ENCODE results near the gene TRIM59. TPM values are rescaled to one million over a fixed set of nuclear protein-coding genes. Genes with fewer than 3 reads are reported as not detected.

The TRIM59 gene
- total and polyA plus RNA-seq, 9 of the 15 experiments (the other 6 are each of a cell fraction or from before 2014, with no cell fraction given): 16.8 to 101 (median 34.8) TPM

GRCh38 chr3:160449636-160450598 lies at the start of gene TRIM59 (continued):
- TF ChIP-seq FOXJ2 (tag; IDR thresholded peaks at IDR 0.05): peak; percentile 90
- 0 out of 2 replicates have a peak, but pooled peaks have one; percentile 33 for TF ChIP-seq PHB (CRISPR knock-in tag; IDR thresholded peaks at IDR 0.05)
- TF ChIP-seq MIER1 (IDR thresholded peaks at IDR 0.05; ENCODE audit: low read depth): 0 out of 2 replicates have a peak, but pooled peaks have one; percentile 3
- TF ChIP-seq HNRNPH1 (optimal IDR thresholded peaks at IDR 0.05; ENCODE audit: low read depth, low read length): no peak
- no peak for TF ChIP-seq FOXO4 (CRISPR knock-in tag; IDR thresholded peaks at IDR 0.05)
- TF ChIP-seq RBM34 (IDR thresholded peaks at IDR 0.05; ENCODE audit: borderline replicate concordance, insufficient read depth, low read length): no peak
- TF ChIP-seq HNRNPL (IDR thresholded peaks at IDR 0.05; ENCODE audit: low read depth, low read length): peak; percentile 76; the same call in 1 of the 2 replicates
- peak; percentile 94 for TF ChIP-seq MYC (IDR thresholded peaks at IDR 0.05; ENCODE audit: low read depth, low read length)
- peak; percentile 85; the same call in 1 of the 2 replicates for TF ChIP-seq MYC (CRISPR knock-in tag; IDR thresholded peaks at IDR 0.05; ENCODE audit: borderline replicate concordance, low read depth)
- TF ChIP-seq ZNF707 (CRISPR knock-in tag; conservative IDR thresholded peaks at IDR 0.05): no peak
- no peak for TF ChIP-seq HOXB6 (CRISPR knock-in tag; IDR thresholded peaks at IDR 0.05; ENCODE audit: borderline replicate concordance)
- no peak for TF ChIP-seq NFE2 (IDR thresholded peaks at IDR 0.05; ENCODE audit: low read depth)
- peak; percentile 70 for TF ChIP-seq ZNF395 (CRISPR knock-in tag; IDR thresholded peaks at IDR 0.05)
- no peak for TF ChIP-seq CBX2 (IDR thresholded peaks at IDR 0.05; ENCODE audit: insufficient read depth, low read length, poor library complexity, severe bottlenecking)
- TF ChIP-seq ELF1 (tag; IDR thresholded peaks at IDR 0.05): peak; percentile 36
- no peak for TF ChIP-seq PRMT5 (CRISPR knock-in tag; IDR thresholded peaks at IDR 0.05)
- no peak for TF ChIP-seq ZNF316 (IDR thresholded peaks at IDR 0.05)
- TF ChIP-seq HNRNPLL (IDR thresholded peaks at IDR 0.05; ENCODE audit: low read depth, low read length, poor library complexity, severe bottlenecking): peak; percentile 81
- peak; percentile 88 to 92 for TF ChIP-seq MNT (conservative IDR thresholded peaks at IDR 0.05)
- no peak for TF ChIP-seq ARHGAP35 (IDR thresholded peaks at IDR 0.05; ENCODE audit: partially characterized antibody)
- no peak for TF ChIP-seq SIX5 (IDR thresholded peaks at IDR 0.05; ENCODE audit: borderline replicate concordance in 1 of 2, insufficient read depth in 1 of 2, low read depth in 1 of 2, low read length in 2 of 2)
- no peak for TF ChIP-seq MCM7 (IDR thresholded peaks at IDR 0.05)
- peak; percentile 93 for TF ChIP-seq SP1 (CRISPR knock-in tag; IDR thresholded peaks at IDR 0.05)
- TF ChIP-seq ILF3 (IDR thresholded peaks at IDR 0.05; ENCODE audit: borderline replicate concordance): no peak
